Inferior parietal cortex (tissue), 1 donor: ENCODE data around the gene PPM1L.
A peak's percentile ranks its signal among the peaks of the same experiment; 100 is the strongest.
"Not testable (repeated sequence)": the region's sequence is repeated elsewhere in the genome, so short reads cannot be mapped to it uniquely, and the experiment has no call there.

Source experiments
- DNase-seq: peaks from one replicate; pipeline ENCODE4 v3.0.0-alpha.2; 2016; ENCODE audit errors: extremely low spot score

PPM1L gene

GRCh38 chr3:160755776-160756304, at the start of gene PPM1L:
Gene PPM1L, plus strand, starts transcription at chr3:160756231.
- DNase-seq = peak; percentile 53

DNA sequence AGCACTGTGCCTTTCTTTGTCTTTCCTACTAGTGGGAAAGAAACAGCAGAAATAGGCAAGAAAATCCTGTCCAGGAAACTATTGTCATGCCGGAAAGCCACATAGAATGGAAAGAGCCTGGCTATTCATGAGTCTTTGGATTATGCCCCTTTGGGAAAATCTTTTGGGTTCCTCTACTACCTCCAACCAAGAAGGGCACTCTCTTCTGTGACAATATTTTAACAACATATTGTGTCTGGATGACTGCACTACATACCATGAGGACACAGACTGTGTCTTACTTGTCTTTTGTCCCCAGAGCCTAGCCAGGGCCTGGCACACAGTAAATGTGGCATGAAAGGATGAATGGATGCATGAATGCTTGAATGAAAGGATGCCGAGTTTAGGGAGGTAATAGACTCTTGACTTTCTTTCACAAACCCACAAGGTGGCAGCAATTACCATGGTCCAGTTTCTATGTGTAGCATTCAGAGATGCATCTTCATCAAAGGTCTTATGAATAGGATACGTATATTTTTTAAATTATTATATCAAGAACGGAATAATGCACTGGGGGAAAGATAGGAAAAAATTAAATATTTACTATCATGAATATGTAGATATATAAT, 48.7 kb upstream of the PPM1L start:
- peak; percentile 81 for DNase-seq

- DNase-seq = no peak
Observed at GRCh38 chr3:160709477-160710182, 46.4 kb upstream of the PPM1L start.

GRCh38 chr3:160713144-160713543, 42.9 kb upstream of the PPM1L start:
- not testable (repeated sequence) for DNase-seq

DNA sequence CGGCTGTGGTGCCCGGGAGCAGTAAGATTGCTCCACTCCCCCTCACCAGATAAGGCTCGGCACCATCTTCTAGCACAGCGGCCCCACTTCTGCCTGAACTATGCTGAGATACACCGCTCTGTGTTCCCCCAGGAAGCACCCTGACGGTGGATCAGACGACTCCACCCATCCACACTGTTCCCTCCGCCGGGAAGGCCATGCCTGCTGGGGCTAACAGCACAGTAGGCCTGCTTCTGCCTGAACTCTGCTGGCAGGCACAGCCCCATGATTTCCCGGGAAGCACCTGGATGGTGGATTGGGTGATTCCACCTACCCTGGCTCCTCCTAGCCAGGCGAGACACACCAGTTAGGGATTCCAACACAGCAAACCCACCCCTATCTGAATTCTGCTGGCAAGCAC, 36.3 kb upstream of the PPM1L start:
- DNase-seq = no peak

- DNase-seq = no peak
Observed at GRCh38 chr3:160720123-160720746, 35.8 kb upstream of the PPM1L start.

DNA sequence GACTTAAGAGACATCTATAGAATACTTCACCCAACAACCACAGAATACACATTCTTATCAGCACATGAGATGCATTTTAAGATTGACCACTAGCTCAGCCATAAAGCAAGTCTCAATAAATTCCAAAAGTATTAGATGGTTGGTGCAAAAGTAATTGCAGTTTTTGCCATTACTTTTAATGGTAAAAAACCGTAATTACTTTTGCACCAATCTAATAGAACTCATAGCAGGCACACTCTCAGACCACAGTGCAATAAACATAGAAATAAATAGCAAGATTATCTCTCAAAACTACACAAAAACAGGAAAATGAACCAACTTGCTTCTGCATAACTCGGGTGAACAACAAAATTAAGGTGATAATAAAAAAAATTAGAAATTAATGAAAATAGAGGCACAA, 33.7 kb upstream of the PPM1L start:
- DNase-seq = no peak

- no peak for DNase-seq
Observed at GRCh38 chr3:160725338-160725737, 30.7 kb upstream of the PPM1L start.

DNA sequence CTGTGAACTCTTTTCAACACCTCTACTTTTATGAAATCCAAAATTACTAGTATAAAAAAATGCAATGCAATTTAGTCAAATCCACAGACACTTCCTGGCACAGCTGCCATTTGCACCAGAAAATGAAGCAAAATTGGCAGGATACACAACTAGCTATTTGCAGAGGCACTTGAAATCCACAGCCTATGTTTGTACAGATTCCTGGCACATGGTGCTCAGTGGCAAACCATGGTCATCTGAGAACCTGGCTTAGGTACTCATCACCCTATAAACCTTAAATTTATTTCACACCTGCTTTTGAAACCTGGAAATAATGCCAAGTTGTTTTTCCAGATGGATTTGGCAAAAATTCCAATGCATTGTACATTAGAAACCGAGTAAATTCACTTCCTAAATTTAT, 20.2 kb upstream of the PPM1L start:
- peak; percentile 39 for DNase-seq

DNA sequence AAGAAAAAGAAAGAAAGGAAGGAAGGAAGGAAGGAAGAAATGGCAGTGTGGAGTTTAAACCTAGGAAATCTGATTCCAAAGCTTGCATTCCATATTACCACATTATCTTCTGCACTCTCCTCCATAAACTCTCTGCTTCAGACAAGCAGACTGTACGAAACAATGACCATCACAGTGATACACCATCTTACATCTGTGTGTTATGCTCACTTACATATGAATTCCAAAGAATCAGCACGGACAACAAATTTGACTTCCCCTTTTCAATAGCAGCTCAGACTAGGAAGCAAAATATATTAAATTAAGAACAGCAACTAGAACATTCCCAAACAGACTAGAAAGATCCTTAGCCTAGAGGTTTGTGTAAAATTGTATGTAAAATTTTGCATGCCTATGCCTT, 18.0 kb upstream of the PPM1L start:
- DNase-seq = no peak

- no peak for DNase-seq
Observed at GRCh38 chr3:160739079-160739478, 17.0 kb upstream of the PPM1L start.

DNA sequence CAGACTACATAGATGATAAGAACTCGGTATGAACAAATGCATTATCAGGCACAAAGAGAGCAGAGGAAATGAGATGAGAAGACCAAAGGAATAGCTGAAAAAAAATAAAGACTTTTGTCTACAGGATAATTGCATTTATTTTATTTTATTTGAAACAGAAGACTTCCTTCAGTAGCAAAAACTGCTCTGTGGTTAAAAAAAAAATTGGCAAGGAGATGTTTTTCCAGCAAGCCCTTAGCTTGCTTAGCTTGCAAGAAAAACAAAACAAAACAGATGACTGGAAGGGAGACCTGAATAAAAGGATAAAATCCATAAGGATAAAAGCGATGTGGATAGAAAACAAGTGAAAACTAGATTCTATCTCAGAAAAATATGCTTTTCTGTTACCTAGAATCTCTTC, 9.1 kb upstream of the PPM1L start:
- no peak for DNase-seq

DNA sequence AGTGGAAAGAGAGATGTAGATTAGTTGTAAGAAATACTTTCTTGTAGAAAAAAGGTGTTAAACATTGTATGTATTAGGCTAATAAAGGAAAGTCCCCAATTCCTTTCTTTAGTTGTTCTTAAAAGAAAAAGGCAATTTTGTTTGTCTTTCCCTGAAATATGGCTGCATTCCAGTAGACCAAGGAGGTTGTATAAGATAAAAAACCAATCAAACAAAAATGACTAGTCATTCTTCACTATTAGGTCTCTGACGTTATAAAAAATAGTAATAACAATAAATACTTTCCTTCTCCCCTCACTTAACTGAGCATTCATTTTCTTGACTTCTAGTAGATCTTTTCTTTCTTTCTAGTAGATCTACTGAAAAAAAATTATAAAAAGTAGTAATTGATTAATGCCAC, 8.6 kb upstream of the PPM1L start:
- no peak for DNase-seq

- DNase-seq = no peak
Observed at GRCh38 chr3:160748231-160748630, 7.8 kb upstream of the PPM1L start.

- no peak for DNase-seq
Observed at GRCh38 chr3:160748787-160749186, 7.2 kb upstream of the PPM1L start.

DNA sequence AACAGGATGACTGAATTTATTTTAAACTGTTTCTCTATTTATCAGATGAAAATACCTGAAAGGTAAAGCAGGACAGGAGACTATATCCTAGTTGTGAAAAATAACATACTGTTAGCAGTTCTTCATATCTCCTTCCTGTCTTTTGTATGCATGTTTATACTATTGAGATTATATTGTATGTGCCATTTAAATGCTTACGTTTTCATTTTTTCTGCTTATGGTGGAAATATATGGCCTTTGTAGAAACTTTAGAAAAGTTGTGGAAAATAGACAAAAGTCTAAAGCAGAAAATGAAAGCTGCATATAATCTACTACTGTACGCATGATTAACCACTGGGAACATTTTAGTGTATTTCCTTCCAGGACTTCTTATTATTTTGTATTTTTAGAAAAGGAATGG, 2.1 kb upstream of the PPM1L start:
- no peak for DNase-seq

- peak; percentile 64 for DNase-seq
Observed at GRCh38 chr3:160754371-160754854, 1.6 kb upstream of the PPM1L start.

DNA sequence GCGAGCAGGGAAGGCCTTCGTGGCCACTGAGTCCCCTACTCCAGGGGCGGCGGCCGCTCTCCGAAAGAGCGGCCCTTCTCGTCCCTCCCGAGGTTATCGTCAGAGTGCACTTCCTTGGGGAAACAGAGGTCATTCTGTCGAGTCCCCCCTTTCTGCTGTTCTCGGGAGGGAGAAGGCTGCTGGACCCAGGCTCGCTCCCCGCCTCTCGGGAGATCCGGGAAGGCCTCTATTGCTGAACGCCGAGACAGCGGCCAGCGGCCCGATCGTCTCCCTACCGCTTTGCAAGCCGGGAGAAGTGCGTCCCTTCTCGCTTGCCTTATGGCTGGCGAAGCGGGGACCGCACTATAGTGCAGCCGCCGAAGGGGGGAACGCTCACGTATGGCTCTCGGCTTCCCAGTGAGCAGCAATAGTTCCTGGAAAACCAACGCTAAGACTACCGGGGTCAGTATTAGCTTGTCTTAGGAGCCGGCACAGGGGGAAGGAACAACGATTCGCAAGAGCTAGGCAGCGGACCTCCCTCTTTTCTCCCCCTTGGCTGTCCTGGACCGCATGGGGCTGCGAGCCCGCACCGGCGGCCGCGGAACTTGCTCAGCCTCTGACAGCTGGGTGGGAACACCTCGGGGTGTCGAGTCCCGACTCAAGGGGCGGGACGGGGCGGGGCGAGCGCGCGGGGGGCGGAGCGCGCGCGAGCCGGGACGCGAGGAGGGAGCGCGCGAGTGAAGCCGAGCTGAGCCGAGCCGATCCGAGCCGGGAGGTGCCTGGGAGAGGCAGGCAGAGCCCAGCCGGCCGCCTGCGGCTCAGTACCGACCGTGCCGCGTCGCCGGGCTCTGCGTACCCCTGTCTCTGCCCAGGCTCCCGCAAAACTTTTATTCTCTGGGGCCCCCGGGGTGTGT, 930 bp upstream of the PPM1L start:
- peak; percentile 89 for DNase-seq

DNA sequence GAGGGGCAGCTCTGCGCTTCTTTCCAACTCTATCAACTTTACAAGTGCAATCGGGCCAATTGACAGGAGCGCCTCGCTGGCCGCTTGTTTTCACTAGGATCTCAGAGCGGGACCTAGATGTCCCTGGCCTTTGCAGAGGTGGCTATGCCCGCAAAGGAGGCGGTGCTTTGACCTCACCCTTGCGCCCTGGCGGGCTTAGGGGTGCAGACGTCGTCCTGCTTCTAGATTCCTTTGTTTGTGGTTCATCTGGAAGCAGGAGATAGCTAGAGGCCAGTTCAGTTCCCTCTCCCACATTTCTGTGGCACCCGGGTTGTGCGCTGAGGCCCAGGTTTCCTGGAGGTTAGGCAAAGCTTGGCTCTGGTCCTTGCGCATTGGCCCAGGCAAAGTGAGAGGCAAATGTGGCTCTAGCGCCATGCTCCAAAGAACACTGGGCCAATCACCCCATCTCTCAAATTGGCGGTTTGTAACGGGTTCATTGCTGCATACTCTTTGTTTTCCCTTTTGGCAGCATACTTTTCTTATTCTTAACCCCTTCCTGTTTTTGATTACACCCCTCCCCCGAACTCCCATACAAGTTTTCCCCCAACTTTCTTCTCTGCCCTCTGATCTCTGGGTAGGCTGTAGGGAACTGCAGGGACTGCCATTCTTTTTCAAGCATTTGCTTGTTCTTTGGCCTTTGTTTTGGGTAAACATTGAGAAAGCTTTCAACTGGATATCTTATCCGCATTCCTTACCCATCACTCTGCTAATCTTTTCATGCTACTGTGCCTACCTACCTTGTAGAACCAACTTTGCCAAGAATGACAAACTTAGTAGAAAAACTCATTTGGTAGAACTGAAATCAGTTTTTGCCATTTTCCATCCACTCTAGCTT, 1.4 kb downstream of the PPM1L start:
- no peak for DNase-seq

GRCh38 chr3:160758929-160759577, 3.0 kb downstream of the PPM1L start:
- peak; percentile 49 for DNase-seq
